GM21619 (cell line): ENCODE results near the gene FKTN.

Source experiments
- ATAC-seq: cut with Tn5 transposase; IDR thresholded peaks from one replicate; pipeline ENCODE4 v1.9.1; 2021; ENCODE audit not compliant: unreplicated experiment

The FKTN gene

DNA sequence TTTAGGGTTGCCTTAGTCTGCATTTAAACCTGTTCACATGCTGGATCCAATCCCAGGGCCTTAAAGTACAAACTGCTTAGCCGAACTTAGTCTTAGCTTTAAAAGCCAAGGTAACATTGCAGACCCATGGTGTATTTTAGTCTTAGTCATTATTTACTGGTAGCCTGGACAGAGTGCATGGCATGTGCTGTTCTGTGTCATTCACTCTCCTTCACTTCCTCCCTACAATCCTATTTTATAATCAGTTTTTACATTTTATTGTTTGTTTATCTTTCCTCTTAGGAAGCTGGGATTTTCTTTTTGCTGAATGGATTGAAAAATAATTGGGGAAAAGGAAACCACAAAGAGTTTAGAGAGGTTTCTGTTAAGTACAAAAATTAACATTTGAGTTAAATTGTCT lies 74.9 kb downstream of the FKTN start:
- no peak for ATAC-seq

DNA sequence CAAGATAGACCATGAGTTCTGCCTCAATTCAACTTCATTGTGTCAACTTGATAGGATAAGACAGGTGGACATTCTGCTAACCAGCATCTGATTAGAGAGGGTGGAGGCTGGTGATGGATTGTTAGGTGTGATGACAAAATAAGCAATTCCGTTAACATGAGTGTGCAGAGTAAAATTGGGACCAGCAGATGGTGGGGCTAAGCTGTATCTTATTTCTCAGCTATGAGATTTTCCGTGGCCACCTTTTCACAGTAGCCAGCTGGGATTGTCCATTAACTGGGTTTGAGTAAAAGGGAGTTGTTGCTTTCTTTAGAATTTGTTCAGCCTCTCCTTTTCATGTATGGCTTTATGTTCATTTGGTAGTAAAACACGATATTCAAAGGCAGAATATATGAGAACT lies 75.5 kb downstream of the FKTN start:
- ATAC-seq = no peak

DNA sequence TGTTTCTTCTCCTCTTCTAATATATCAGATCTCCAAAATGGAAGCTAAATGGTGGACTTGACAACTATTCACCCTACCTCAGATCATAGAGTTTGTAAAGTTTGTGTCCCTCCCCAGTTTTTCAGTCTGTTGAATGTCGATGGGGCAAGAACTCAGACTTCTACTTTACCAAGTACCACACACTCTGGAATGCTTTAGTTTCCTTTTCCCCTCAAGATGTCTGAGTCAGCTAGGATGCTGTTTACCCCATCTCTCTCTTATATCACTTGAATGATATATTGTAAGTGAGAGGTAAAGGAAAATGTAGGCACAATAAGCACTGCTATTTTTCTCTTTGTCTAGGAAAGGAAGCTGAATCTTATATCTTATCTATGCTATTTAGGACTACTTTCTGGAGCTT lies 78.4 kb downstream of the FKTN start:
- ATAC-seq = no peak

DNA sequence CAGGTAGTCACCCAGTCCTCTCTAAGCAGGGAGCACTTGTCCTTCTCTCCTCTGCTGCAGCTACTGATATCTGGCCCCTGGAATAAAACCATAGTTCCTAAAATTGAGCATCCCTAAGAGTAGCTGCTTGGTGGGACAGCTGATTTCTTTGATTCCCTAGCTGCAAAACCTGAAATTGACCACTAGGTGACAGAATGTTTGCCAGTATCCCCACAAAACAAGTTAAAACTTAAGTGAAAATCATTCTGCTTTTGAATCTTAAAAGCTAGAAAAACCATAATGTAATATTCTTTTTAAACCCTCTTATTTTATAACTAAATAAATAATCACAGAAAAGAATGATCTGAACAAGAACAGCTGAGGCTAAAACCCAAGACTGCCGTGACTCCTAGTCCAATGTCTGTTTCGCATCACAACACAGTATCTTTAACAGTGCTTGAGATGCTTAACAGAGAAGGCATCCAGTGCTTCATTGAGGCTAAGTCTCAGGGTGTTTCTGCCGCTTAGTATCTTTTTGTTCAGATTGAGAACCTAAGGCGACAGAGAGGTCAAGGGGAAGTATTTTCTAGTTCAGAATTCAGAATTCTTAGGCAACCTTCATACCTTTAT lies 80.0 kb downstream of the FKTN start:
- no peak for ATAC-seq

DNA sequence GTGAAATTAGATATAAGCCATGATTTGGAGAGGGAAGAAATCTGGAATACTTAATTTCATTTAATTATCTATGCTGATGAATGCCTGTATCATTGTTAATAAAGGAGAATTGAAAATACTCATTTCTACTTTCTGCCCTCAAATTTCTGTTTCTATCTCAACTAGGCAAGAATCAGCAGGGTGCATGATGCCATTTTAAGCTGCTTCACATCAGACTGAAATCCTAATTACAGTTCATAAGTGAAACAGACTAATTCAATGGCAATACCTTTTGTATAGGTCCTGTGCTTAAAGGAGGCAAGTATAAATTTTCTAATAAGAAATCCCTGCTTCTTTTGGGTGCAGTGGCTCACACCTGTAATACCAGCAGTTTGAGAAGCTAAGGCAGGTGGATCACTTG lies 82.0 kb downstream of the FKTN start:
- no peak for ATAC-seq

DNA sequence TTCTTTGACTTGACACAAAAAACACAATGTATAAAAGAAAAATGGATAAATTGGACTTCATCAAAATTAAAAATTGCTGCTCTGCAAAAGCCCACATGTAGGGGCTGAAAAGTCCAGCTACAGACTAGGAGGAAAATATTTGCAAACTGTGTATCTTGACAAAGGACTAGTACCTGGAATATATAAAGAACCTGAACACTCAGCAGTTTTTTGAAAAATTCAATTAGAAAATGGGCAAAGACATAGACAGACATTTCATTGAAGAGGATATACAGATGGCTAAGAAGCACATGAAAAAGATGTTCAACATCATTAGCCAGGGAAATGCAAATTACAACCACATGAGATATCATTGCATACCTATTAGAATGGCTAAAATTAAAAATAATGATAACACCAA lies 85.9 kb downstream of the FKTN start:
- ATAC-seq = no peak

DNA sequence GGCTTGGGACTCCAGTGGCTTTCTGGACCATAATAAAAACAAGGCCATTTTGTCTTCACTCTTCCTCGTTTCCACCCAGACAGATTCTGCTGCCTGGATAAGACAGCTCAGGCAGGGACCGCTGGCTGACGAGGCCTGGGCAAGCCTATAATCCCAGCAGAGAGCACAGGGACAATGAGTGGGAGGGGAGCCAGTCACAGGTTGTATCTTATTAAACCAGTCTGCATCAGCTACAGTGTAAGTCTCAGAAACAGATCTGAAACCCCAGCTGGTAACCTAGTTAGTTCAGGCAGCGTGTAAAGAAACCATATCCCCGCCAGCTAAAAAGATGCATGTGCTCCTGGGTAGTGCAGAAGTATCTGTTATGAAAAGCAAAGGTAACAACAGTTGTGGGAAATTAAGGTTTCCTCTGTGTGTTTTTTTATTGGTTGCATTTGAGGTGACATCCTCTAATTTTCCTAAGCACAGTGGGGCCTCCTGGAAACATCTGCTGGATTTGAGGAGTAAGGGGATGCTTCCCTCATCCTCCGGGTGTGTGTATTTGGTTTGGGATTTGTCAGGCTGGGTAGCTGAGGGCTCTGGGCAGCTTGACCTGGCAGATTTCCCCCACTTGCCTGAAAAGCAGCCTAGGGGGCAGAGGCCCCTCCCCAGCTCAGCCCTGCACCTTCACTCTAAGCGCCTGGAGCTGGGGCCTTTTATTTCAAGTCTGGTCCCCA lies 89.1 kb downstream of the FKTN start:
- no peak for ATAC-seq

DNA sequence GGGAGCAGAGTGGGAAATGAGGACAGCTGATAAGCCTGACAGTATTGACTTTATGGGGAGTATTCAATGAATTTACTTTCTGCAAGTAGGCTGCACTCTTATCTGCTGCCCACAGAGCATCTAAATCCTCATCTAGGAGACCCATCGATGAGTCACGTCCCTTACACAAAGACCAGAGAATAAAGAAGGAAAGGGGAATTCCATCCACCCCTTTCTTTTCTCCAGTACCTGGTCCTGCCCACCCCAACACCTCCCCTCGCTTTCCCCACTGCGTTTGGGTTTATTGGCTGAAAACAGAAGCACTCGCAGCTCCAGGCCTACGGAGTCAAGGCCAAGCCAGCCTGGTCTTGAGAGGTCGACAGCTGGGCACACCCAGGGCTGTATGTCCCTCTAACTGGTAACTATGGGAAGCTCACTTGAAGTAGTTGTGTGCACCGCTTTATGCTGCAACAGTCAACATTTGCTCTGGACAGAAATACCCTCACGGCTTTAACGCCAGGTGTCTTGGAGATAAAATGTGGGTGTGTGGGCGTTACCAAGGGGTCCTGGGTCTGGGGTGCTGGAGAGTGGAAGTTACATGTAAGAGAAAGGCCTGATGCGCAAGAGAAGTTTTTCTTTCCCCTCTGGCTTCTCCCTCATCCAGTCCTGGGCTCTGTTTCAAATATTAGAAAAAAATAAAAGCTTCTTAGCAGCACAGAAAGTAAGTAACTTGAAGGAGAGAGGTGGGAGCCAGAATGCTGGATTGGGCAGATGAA lies 89.8 kb downstream of the FKTN start:
- ATAC-seq = no peak

DNA sequence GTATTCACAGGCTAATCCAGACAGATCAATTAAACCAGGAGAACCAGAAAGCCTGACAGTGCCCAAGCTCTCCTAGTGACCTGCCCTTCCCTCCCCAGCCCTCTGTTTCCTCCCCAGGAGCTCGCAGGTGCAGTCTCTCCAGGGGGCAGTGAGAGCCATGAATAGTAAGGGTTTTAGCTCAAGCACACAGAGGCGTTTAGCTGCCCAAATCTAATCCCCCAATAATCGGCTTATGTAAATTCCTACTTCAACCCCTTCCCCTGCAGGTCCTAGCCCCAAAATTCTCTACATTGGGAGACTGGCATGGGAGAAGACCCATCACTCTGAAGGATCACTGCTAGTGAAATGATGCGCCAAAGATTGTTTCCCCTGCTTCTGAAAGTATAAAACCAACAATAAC lies 93.9 kb downstream of the FKTN start:
- ATAC-seq = no peak

DNA sequence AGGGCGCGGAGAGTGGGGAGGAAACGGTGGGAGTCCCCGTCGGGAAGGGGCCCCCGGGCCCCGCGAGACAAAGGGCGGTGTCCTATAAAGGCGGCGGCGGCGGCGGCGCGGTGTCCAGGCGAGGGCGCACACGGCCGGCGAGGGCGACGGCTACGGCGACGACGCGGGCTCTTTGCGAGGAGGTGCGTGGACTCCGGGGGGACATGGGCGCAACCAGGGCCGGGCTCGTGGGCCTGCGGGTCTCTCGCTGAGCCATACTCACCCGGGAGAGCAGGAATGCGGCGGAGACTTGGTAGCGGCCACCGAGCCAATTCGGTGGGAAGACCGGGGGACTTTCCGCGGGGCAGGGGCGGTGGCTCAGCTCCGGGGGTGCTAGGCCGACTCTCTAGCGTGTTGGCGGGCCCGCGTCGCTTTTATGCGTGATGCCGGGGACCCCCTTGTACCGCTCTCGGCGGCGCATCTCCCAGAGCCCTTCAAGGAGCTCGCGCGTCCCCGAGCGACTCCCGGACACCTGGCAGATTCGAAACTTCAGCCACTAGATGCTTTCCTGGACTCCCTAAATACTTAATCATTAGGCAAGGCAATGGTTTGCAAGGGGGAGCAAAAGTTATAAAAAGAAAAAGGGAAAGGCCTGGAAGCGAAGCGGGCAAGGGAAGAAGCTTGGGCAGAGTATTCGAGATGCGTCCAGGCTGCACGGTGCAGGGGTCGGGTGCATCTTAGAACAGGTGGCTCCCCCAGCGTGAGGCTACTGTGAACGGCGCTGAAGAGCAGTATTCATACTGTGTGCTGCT lies 98.4 kb downstream of the FKTN start:
- ATAC-seq = peak; percentile 66

DNA sequence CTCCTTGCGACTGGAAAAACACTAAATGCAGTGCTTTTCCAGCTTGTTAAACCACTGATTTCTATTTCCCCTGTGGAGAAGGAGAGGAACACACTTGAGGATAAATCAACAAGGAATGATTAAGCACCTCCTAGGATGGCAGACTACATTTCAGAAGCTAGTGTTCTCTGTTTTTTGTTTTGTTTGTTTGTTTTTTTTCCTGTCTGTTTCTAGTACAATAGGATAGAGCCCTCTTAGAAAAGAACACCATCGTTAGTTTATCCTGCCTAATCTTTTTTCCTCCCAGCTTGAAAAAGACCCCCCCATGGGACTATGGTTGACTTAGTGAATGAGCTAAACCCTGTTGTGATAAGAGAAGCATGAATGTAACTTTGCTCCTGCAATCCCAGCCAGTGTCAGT lies 100.4 kb downstream of the FKTN start:
- no peak for ATAC-seq

DNA sequence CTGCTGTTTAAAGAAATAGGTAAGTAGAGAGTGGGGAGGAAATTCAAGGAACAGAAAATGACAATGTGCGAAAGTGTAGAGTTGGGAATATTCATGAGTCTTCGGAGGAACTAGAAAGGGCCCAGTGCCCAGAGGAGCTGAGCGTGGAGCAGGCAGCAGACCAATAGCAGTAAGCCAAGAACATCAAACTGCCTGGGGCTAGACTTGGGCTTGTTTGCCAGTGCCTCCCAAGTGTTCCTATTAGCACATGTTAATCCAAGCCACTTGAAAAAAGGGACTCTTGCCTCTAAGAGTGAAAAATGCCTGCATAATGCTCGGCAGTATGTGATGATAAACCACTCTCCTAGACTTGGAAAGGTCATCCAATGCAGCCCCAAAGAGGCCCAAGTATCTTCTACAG lies 103.1 kb downstream of the FKTN start:
- ATAC-seq = no peak

DNA sequence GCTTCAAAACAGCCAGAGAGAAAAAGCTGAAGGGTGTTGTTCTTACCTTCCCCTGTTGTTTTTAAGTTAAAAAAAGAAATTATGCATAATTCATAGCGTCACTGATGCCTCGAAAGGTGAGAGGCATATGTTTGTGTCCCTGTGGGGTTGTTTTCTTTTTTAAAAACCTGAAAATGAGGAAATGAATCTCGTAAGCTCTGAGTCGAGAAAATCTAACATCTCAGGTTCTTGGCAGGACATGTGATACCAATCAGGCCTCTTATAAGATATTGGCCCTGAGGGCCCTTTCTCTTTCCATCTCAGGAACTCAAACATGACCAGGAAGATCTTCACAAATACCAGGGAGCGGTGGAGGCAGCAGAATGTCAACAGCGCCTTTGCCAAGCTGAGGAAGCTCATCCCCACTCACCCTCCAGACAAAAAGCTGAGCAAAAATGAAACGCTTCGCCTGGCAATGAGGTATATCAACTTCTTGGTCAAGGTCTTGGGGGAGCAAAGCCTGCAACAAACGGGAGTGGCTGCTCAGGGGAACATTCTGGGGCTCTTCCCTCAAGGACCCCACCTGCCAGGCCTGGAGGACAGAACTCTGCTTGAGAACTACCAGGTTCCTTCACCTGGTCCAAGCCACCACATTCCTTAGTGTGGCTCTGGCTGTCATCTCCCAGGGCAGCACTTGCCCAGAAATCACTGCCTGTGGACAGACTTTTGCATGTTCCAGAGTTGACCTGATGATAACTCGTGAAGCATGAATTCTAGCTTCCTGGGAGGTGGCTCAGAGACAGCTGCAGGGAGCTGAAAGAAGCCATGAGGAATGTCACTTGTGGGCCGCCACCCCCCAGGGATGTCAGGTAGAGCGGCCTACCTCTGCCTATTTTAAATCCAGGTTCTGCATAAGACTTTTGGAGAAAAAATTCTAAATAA lies 104.5 kb downstream of the FKTN start, which contains the start of gene TAL2:
Gene TAL2 (plus strand): TSS at position 274 of the 921 bp plus-strand sequence. CDS start 40 bp downstream, at position 314.
- peak; percentile 84 for ATAC-seq

DNA sequence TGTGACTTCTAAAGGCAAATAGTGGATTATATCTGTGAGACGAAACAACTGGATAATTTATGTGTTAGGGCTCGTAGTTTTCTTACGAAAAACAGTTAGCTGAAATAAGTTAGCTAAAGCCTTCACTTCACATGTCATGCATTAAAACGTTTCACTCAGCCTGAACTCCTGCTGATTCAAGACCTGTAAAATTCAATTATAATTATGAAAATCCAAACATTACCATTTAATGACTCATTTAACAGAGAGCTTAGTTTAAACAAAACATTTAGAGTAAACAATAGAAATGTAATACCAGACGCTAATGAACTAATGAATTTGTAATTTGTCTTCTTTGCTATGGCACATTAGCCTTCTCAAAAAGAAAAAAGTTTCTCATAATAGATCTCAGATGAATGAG lies 106.0 kb downstream of the FKTN start:
- no peak for ATAC-seq

DNA sequence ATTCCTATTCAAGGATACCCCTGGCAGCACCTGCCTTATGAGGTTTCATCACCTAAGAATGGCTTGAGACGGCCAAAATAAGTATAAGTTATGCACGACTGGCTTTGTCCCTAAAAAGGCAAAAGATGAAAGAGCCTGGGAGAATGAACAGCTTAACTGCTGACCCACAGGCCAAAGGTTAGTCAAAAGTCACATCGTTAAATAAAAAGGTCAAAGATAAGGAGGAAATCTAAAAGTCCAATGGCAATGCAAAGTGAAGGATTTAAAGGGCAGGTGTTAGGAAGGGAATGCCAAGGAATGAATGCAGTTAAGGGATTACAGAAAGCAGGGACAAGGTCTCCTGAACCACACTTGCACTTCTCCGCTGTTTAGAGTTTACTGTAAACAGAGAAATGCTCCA lies 109.9 kb downstream of the FKTN start:
- no peak for ATAC-seq

DNA sequence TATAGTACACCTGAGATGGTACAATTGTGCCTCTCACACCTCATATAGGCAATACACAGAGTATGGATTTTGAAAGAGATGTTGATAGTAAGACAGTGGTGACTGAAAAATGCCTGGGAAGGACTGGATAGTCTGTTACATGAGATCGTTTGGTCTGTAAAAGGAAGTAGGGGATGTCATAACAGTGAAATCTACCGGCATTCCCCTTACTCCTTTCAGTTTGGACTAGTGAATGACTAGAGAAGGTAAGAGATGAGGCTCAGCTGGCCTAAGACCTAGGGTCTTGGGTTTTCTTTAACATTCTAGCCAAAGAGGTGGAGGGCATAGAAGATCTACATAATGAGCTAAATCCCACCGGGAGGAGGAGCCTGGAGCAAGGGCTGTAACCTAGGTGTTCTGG lies 112.4 kb downstream of the FKTN start:
- ATAC-seq = no peak

DNA sequence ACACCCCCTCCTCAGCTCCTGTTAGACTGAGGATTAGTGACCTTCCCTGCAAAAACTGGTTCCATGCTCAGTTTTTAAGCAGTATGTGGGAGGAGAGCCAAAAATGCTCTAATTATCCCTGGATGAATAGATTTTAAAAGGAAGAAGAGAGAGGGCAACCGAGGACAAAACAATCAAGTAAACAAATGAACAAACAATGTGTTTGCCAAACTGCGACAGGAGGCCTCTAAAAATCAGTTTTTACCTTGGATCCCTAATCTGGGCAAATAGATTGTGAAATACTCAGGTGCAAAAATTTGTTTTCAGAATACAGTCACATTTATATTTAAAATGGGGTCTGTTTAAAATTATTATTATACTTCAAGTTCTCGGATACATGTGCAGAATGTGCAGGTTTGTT lies 112.8 kb downstream of the FKTN start:
- no peak for ATAC-seq

DNA sequence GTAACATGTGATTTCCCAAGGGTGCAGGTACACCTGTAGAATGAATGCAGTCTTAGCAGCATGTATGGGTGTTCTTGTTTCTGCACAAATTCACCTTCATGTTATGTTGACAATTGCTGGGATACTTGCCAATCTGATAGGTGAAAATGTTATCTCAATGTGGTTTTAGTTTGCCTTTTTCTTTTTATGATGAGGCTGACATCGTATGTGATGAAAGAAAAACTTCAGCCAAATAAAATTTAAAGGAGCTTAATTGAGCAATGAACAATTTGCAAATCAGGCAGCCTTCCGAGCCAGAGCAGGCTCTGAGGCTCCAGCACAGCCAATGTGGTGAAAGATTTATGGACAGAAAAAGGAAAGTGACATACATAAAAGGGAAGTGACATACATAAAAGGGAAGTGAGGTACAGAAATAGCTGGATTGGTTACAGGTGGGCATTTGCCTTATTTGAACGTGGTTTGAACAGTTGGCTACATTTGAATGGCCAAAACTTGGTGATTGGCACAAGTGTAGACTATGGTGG lies 114.8 kb downstream of the FKTN start:
- ATAC-seq = peak; percentile 51

DNA sequence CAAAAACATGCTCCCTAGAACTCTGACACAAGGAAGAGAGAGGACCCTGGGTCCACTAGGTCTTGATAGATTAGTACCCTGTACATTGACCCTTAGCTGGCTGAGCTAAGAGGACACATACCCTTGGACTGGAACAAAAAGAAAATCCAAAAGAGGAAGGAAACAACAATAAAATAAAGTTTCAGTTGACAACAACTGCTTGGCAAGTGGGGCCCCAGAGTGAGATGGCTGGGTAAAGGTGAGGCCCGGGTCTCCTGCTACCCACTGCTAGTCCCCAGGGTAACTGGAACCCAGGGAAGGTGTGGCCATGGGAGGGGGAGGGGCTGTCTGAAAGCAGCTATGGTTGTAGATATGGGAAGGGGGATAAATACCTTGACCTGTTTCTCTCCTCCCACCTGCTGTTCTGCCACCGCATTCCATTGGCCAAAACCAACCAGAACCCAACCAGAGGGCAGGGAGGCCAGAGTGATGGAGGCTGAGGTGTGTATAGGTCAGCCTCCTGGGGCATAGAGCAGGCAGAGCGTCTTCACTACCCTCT lies 116.0 kb downstream of the FKTN start:
- ATAC-seq = no peak
